GM12878 (cell line): ENCODE data around the gene GALK2. TPM values are rescaled to one million over a fixed set of nuclear protein-coding genes. Genes with fewer than 3 reads are reported as not detected.

Experiments used
- ATAC-seq: fragments of 200-7000 bp; cut with Tn5 transposase; 3 replicates; pipeline ENCODE4 v1.9.1; 2020; ENCODE audit warnings: mild to moderate bottlenecking, moderate library complexity
- BruUV-seq: library from RNA; stranded (reverse); fragments of 400-500 nt; replicated peaks from 2 replicates; lab custom pipeline; 2021; lab: Mats Ljungman, UMichigan
- CTCF ChIA-PET: fragments of 300-600 bp; sonication (Branson Sonifier 250); formaldehyde crosslinking; extraction: SDS; loops from one replicate; lab custom pipeline; 2021; ENCODE audit warnings: inconsistent platforms; lab: Yijun Ruan, JAX
- POLR2A ChIA-PET: fragments of 350-600 bp; formaldehyde crosslinking; extraction: SDS; loops from one replicate; lab custom pipeline; 2021; ENCODE audit warnings: inconsistent platforms; lab: Charles Lee
- RAD21 ChIA-PET: fragments of 300-600 bp; sonication (Branson Sonifier 250); formaldehyde crosslinking; loops from one replicate; lab custom pipeline; 2023; ENCODE audit warnings: antibody characterized with exemption; ENCODE audit not compliant: unreplicated experiment; lab: Charles Lee
- SMC1A ChIA-PET: fragments of 300-600 bp; sonication (Branson Sonifier 250); formaldehyde crosslinking; loops from one replicate; lab custom pipeline; 2023; ENCODE audit not compliant: unreplicated experiment, uncharacterized antibody; lab: Charles Lee
- DNase-seq: peaks from one replicate; pipeline ENCODE4 v3.0.0-alpha.2; 2011; ENCODE audit warnings: low read depth, low spot score
- FAIRE-seq: peaks from 3 replicates; lab custom pipeline; 2011; peaks lifted over from hg19 to GRCh38; lab: Jason Lieb, UNC
- H2AFZ ChIP-seq: 2 replicates; pipeline ENCODE4 v1.6.0; 2011; ENCODE audit warnings: low read depth, low read length, control low read depth; ENCODE audit not compliant: control insufficient read depth
- H3K27ac ChIP-seq: 2 replicates; pipeline ENCODE4 v1.5.1; 2011; ENCODE audit warnings: control low read depth; ENCODE audit not compliant: control insufficient read depth, insufficient read depth
- H3K27me3 ChIP-seq, 2 experiments: replicated peaks in 1 of 2; 2 replicates each; pipeline versions ENCODE4 v1.6.0 to v1.6.1; 2011; ENCODE audit warnings: low read length in 1 of 2; ENCODE audit not compliant: control insufficient read depth in 2 of 2, insufficient read depth in 2 of 2
- H3K36me3 ChIP-seq, 2 experiments: 2 replicates each; pipeline ENCODE4 v1.5.1; 2011; ENCODE audit warnings: low read length in 1 of 2; ENCODE audit not compliant: control insufficient read depth in 2 of 2, insufficient read depth in 2 of 2
- H3K4me1 ChIP-seq: 2 replicates; pipeline ENCODE4 v1.6.1; 2011; ENCODE audit warnings: mild to moderate bottlenecking, low read length, moderate library complexity, mixed read lengths; ENCODE audit not compliant: control insufficient read depth, insufficient read depth
- H3K4me2 ChIP-seq: 2 replicates; pipeline ENCODE4 v1.6.0; 2011; ENCODE audit warnings: control low read depth; ENCODE audit not compliant: control insufficient read depth, insufficient read depth
- H3K4me3 ChIP-seq: fragments of 200-600 bp; sonication (generic); 2 replicates; pipeline ENCODE4 v1.5.1; 2016
- H3K79me2 ChIP-seq: 2 replicates; pipeline ENCODE4 v1.6.0; 2011; ENCODE audit warnings: low read length; ENCODE audit not compliant: control insufficient read depth, insufficient read depth
- H3K9ac ChIP-seq: 2 replicates; pipeline ENCODE4 v1.8.0; 2011; ENCODE audit warnings: low read length, control low read depth, mixed read lengths; ENCODE audit not compliant: control insufficient read depth, insufficient read depth
- H3K9me3 ChIP-seq: replicated peaks from 3 replicates; pipeline ENCODE4 v1.5.1; 2011; ENCODE audit warnings: mild to moderate bottlenecking, low read length; ENCODE audit not compliant: control insufficient read depth, insufficient read depth
- H4K20me1 ChIP-seq: 2 replicates; pipeline ENCODE4 v1.6.0; 2011; ENCODE audit not compliant: control insufficient read depth, insufficient read depth
- BMI1 ChIP-seq: fragments of 450-650 bp; IDR thresholded peaks from 2 replicates; pipeline ENCODE4 v1.6.1; 2016; ENCODE audit warnings: mild to moderate bottlenecking, moderate library complexity, borderline replicate concordance
- CEBPZ ChIP-seq: fragments of 150-350 bp; IDR thresholded peaks from 2 replicates; pipeline ENCODE4 v1.6.1; 2016; ENCODE audit warnings: low read depth, low read length
- EGR1 ChIP-seq, 2 experiments: IDR thresholded peaks; 1 replicate in 1 of 2; 2 replicates in 1 of 2; pipeline ENCODE4 v1.6.1; 2011 to 2012; ENCODE audit warnings: low read depth in 2 of 2, low read length in 2 of 2, borderline replicate concordance in 1 of 2, mild to moderate bottlenecking in 1 of 2, moderate library complexity in 1 of 2
- GABPA ChIP-seq: IDR thresholded peaks from 2 replicates; pipeline ENCODE4 v1.6.1; 2014; ENCODE audit warnings: antibody characterized with exemption, low read depth, mild to moderate bottlenecking, inconsistent platforms
- JUND ChIP-seq: IDR thresholded peaks from 2 replicates; pipeline ENCODE4 v1.6.1; 2012; ENCODE audit warnings: low read depth, mild to moderate bottlenecking, low read length, improper control_type of control experiment, moderate library complexity
- KDM1A ChIP-seq: fragments of 200-600 bp; sonication (generic); IDR thresholded peaks from 2 replicates; pipeline ENCODE4 v1.6.1; 2016; ENCODE audit warnings: borderline replicate concordance
- MXI1 ChIP-seq: fragments of 150-350 bp; IDR thresholded peaks from 2 replicates; pipeline ENCODE4 v1.6.1; 2011; ENCODE audit warnings: low read depth, mild to moderate bottlenecking, inconsistent platforms, low read length, improper control_type of control experiment
- MYB ChIP-seq: fragments of 150-350 bp; IDR thresholded peaks from 2 replicates; pipeline ENCODE4 v1.6.1; 2014; ENCODE audit warnings: mild to moderate bottlenecking, low read depth, low read length, borderline replicate concordance
- POLR2AphosphoS2 ChIP-seq: IDR thresholded peaks from 2 replicates; pipeline ENCODE4 v1.6.1; 2011; ENCODE audit warnings: low read depth, mild to moderate bottlenecking, low read length, improper control_type of control experiment, moderate library complexity
- SMC3 ChIP-seq: IDR thresholded peaks from 2 replicates; pipeline ENCODE4 v1.6.1; 2011; ENCODE audit warnings: low read length, improper control_type of control experiment, borderline replicate concordance
- SUPT20H ChIP-seq: IDR thresholded peaks from 2 replicates; pipeline ENCODE4 v1.6.1; 2011; ENCODE audit warnings: low read depth, mild to moderate bottlenecking, low read length, moderate library complexity, borderline replicate concordance; ENCODE audit not compliant: control insufficient read depth
- SUZ12 ChIP-seq: fragments of 200-600 bp; sonication (generic); IDR thresholded peaks from one replicate; pipeline ENCODE4 v1.6.1; 2018; ENCODE audit warnings: antibody characterized with exemption, mild to moderate bottlenecking; ENCODE audit not compliant: unreplicated experiment
- USF1 ChIP-seq: IDR thresholded peaks from 2 replicates; pipeline ENCODE4 v1.6.1; 2011; ENCODE audit warnings: borderline replicate concordance, low read depth, mild to moderate bottlenecking, moderate library complexity, mixed read lengths, low read length; ENCODE audit not compliant: insufficient read depth; ENCODE audit errors: extremely low read length
- ZBED1 ChIP-seq: IDR thresholded peaks from 2 replicates; pipeline ENCODE4 v1.6.1; 2016; ENCODE audit warnings: borderline replicate concordance
- ZNF384 ChIP-seq: IDR thresholded peaks from 2 replicates; pipeline ENCODE4 v1.6.1; 2012; ENCODE audit warnings: low read depth, mild to moderate bottlenecking, low read length, improper control_type of control experiment, borderline replicate concordance
- WGBS: methylation state at CpG from one replicate; pipeline ENCODE4 v1.1.6; 2016; ENCODE audit warnings: low lambda C conversion rate; ENCODE audit not compliant: insufficient replicate concordance, insufficient coverage; ENCODE audit errors: missing lambda C conversion rate; 5-methylcytosine and 5-hydroxymethylcytosine counted together
- in situ Hi-C: fragments of 300-500 bp; cut with MboI; formaldehyde crosslinking; loops from 9 replicates; pipeline ENCODE4 v1.14.3; 2018; ENCODE audit warnings: mixed read lengths
- intact Hi-C: fragments of 100-400 bp; cut with micrococcal nuclease; formaldehyde crosslinking; loops from one replicate; pipeline ENCODE4 v1.14.2; 2022; ENCODE audit not compliant: unreplicated experiment
- polyA plus RNA-seq, 11 experiments: library from polyadenylated mRNA; depleted of rRNA in 4 of 11; unstranded in 6 of 11; stranded (reverse) in 5 of 11; fragments of >200 nt; fragmentation: Nextera tagmentation in 4 of 11; fragmentation: Illumina TruSeq in 1 of 11; extraction: Ambion mirVana in 4 of 11; extraction: Trizol in 1 of 11; gene quantifications; 1 replicate in 1 of 11; 2 replicates in 10 of 11; pipeline versions ENCODE4 v1.2.1 to v1.2.3, GENCODE V29; 2011 to 2016; ENCODE audit warnings: inconsistent platforms in 2 of 11, missing spikeins in 2 of 11, low read depth in 1 of 11
- total RNA-seq, 4 experiments: library from RNA; depleted of rRNA in 3 of 4; stranded (reverse); fragments of >200 nt in 3 of 4; fragmentation: Illumina TruSeq in 1 of 4; extraction: Trizol in 1 of 4; gene quantifications; 2 replicates each; pipeline versions ENCODE4 v1.2.1 to v1.2.3, GENCODE V29; 2013 to 2021
- TF ChIP-seq, protein P1 (sequence below): fragments of 450-650 bp; formaldehyde crosslinking; IDR thresholded peaks from 2 replicates; pipeline ENCODE4 v1.4.0; 2022; ENCODE audit warnings: mild to moderate bottlenecking, moderate library complexity

The GALK2 gene
- total and polyA plus RNA-seq, 10 of the 15 experiments (the other 5 are each of a cell fraction or from before 2014, with no cell fraction given) = 11.9 to 26.7 (median 15.4) TPM

DNA sequence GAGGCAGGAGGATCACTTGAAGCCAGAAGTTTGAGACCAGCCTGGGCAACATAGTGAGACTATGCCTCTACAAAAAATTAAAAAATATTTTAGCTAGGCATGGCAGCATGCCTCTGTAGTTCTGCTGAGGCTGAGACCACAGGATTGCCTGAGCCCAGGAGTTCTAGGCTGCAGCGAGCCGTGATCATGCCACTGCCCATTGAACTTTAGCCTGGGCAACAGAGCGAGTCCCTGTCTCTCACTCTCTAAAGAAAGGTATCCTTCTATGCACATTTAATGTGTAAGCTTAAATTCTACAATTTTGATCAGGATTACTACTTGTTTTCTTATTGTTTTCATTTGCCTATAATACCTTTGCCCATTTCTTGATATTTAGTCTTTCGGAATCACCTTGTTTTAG lies 26.8 kb downstream of the GALK2 start:
- no peak overlapping the region for H3K9ac ChIP-seq
- no peaks in the 10 kb centered on the region for H3K36me3 ChIP-seq
- no peak for DNase-seq
- no peak for ATAC-seq
- CTCF ChIA-PET = no interaction called here
- H3K4me3 ChIP-seq = no peak overlapping the region
- no peaks in the 10 kb centered on the region for H4K20me1 ChIP-seq
- no peaks in the 10 kb centered on the region for H3K79me2 ChIP-seq
- no peak for FAIRE-seq
- SMC1A ChIA-PET = no interaction called here
- H3K4me1 ChIP-seq = no peaks in the 10 kb centered on the region
- RAD21 ChIA-PET = no interaction called here
- H2AFZ ChIP-seq = no peak overlapping the region
- 97% methylated on average over 4 of the region's 4 CpGs for WGBS
- H3K27me3 ChIP-seq = no peaks in the 10 kb centered on the region
- no peak overlapping the region for H3K27ac ChIP-seq
- H3K9me3 ChIP-seq = no peaks in the 10 kb centered on the region
- BruUV-seq = no TSS peak
- intact Hi-C loops = no loop called here
- H3K4me2 ChIP-seq = no peak overlapping the region
- in situ Hi-C loops = no loop called here
- POLR2A ChIA-PET = no interaction called here
- TF ChIP-seq BMI1 = no peak
- TF ChIP-seq MXI1 = no peak
- TF ChIP-seq USF1 = no peak
- TF ChIP-seq POLR2AphosphoS2 = no peak
- no peak for TF ChIP-seq CEBPZ
- TF ChIP-seq, protein P1, sequence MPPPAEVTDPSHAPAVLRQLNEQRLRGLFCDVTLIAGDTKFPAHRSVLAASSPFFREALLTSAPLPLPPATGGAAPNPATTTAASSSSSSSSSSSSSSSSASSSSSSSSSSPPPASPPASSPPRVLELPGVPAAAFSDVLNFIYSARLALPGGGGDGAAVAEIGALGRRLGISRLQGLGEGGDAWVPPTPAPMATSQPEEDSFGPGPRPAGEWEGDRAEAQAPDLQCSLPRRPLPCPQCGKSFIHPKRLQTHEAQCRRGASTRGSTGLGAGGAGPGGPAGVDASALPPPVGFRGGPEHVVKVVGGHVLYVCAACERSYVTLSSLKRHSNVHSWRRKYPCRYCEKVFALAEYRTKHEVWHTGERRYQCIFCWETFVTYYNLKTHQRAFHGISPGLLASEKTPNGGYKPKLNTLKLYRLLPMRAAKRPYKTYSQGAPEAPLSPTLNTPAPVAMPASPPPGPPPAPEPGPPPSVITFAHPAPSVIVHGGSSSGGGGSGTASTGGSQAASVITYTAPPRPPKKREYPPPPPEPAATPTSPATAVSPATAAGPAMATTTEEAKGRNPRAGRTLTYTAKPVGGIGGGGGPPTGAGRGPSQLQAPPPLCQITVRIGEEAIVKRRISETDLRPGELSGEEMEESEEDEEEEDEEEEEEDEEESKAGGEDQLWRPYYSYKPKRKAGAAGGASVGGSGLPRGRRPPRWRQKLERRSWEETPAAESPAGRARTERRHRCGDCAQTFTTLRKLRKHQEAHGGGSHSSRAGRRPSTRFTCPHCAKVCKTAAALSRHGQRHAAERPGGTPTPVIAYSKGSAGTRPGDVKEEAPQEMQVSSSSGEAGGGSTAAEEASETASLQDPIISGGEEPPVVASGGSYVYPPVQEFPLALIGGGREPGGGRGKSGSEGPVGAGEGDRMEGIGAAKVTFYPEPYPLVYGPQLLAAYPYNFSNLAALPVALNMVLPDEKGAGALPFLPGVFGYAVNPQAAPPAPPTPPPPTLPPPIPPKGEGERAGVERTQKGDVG (CRISPR knock-in tag) = no peak
- TF ChIP-seq SMC3 = no peak
- TF ChIP-seq SUPT20H = no peak
- no peak for TF ChIP-seq MYB
- TF ChIP-seq GABPA = no peak
- TF ChIP-seq ZBED1 = no peak
- TF ChIP-seq EGR1 (IDR thresholded peaks at IDR 0.05; ENCODE audit: borderline replicate concordance in 1 of 2, low read depth in 2 of 2, low read length in 2 of 2) = no peak
- TF ChIP-seq ZNF384 = no peak
- no peak for TF ChIP-seq KDM1A
- TF ChIP-seq SUZ12 = no peak
- no peak for TF ChIP-seq JUND
